GM12878 (cell line): ENCODE results near the gene RBM44. TPM values are rescaled to one million over a fixed set of nuclear protein-coding genes. Genes with fewer than 3 reads are reported as not detected.

Experiments
- ATAC-seq: fragments of 200-7000 bp; cut with Tn5 transposase; 3 replicates; pipeline ENCODE4 v1.9.1; 2020; ENCODE audit warnings: mild to moderate bottlenecking, moderate library complexity
- BruUV-seq: library from RNA; stranded (reverse); fragments of 400-500 nt; replicated peaks from 2 replicates; lab custom pipeline; 2021; lab: Mats Ljungman, UMichigan
- CTCF ChIA-PET: fragments of 300-600 bp; sonication (Branson Sonifier 250); formaldehyde crosslinking; extraction: SDS; loops from one replicate; lab custom pipeline; 2021; ENCODE audit warnings: inconsistent platforms; lab: Yijun Ruan, JAX
- POLR2A ChIA-PET: fragments of 350-600 bp; formaldehyde crosslinking; extraction: SDS; loops from one replicate; lab custom pipeline; 2021; ENCODE audit warnings: inconsistent platforms; lab: Charles Lee
- RAD21 ChIA-PET: fragments of 300-600 bp; sonication (Branson Sonifier 250); formaldehyde crosslinking; loops from one replicate; lab custom pipeline; 2023; ENCODE audit warnings: antibody characterized with exemption; ENCODE audit not compliant: unreplicated experiment; lab: Charles Lee
- SMC1A ChIA-PET: fragments of 300-600 bp; sonication (Branson Sonifier 250); formaldehyde crosslinking; loops from one replicate; lab custom pipeline; 2023; ENCODE audit not compliant: unreplicated experiment, uncharacterized antibody; lab: Charles Lee
- DNase-seq: peaks from one replicate; pipeline ENCODE4 v3.0.0-alpha.2; 2011; ENCODE audit warnings: low read depth, low spot score
- FAIRE-seq: peaks from 3 replicates; lab custom pipeline; 2011; peaks lifted over from hg19 to GRCh38; lab: Jason Lieb, UNC
- H2AFZ ChIP-seq: 2 replicates; pipeline ENCODE4 v1.6.0; 2011; ENCODE audit warnings: low read depth, low read length, control low read depth; ENCODE audit not compliant: control insufficient read depth
- H3K27ac ChIP-seq: 2 replicates; pipeline ENCODE4 v1.5.1; 2011; ENCODE audit warnings: control low read depth; ENCODE audit not compliant: control insufficient read depth, insufficient read depth
- H3K27me3 ChIP-seq, 2 experiments: replicated peaks in 1 of 2; 2 replicates each; pipeline versions ENCODE4 v1.6.0 to v1.6.1; 2011; ENCODE audit warnings: low read length in 1 of 2; ENCODE audit not compliant: control insufficient read depth in 2 of 2, insufficient read depth in 2 of 2
- H3K36me3 ChIP-seq, 2 experiments: 2 replicates each; pipeline ENCODE4 v1.5.1; 2011; ENCODE audit warnings: low read length in 1 of 2; ENCODE audit not compliant: control insufficient read depth in 2 of 2, insufficient read depth in 2 of 2
- H3K4me1 ChIP-seq: 2 replicates; pipeline ENCODE4 v1.6.1; 2011; ENCODE audit warnings: mild to moderate bottlenecking, low read length, moderate library complexity, mixed read lengths; ENCODE audit not compliant: control insufficient read depth, insufficient read depth
- H3K4me2 ChIP-seq: 2 replicates; pipeline ENCODE4 v1.6.0; 2011; ENCODE audit warnings: control low read depth; ENCODE audit not compliant: control insufficient read depth, insufficient read depth
- H3K4me3 ChIP-seq: fragments of 200-600 bp; sonication (generic); 2 replicates; pipeline ENCODE4 v1.5.1; 2016
- H3K79me2 ChIP-seq: 2 replicates; pipeline ENCODE4 v1.6.0; 2011; ENCODE audit warnings: low read length; ENCODE audit not compliant: control insufficient read depth, insufficient read depth
- H3K9ac ChIP-seq: 2 replicates; pipeline ENCODE4 v1.8.0; 2011; ENCODE audit warnings: low read length, control low read depth, mixed read lengths; ENCODE audit not compliant: control insufficient read depth, insufficient read depth
- H3K9me3 ChIP-seq: replicated peaks from 3 replicates; pipeline ENCODE4 v1.5.1; 2011; ENCODE audit warnings: mild to moderate bottlenecking, low read length; ENCODE audit not compliant: control insufficient read depth, insufficient read depth
- H4K20me1 ChIP-seq: 2 replicates; pipeline ENCODE4 v1.6.0; 2011; ENCODE audit not compliant: control insufficient read depth, insufficient read depth
- CBFB ChIP-seq: IDR thresholded peaks from 2 replicates; pipeline ENCODE4 v1.6.1; 2016; ENCODE audit warnings: antibody characterized with exemption, low read depth
- EGR1 ChIP-seq, 2 experiments: IDR thresholded peaks; 1 replicate in 1 of 2; 2 replicates in 1 of 2; pipeline ENCODE4 v1.6.1; 2011 to 2012; ENCODE audit warnings: low read depth in 2 of 2, low read length in 2 of 2, borderline replicate concordance in 1 of 2, mild to moderate bottlenecking in 1 of 2, moderate library complexity in 1 of 2
- EP300 ChIP-seq, 2 experiments: fragments of 150-350 bp in 1 of 2; IDR thresholded peaks; 2 replicates each; pipeline ENCODE4 v1.6.1; 2011 to 2012; ENCODE audit warnings: low read depth in 2 of 2, low read length in 2 of 2, borderline replicate concordance in 1 of 2, improper control_type of control experiment in 1 of 2, inconsistent platforms in 1 of 2; ENCODE audit not compliant: control insufficient read depth in 1 of 2
- KDM1A ChIP-seq: fragments of 200-600 bp; sonication (generic); IDR thresholded peaks from 2 replicates; pipeline ENCODE4 v1.6.1; 2016; ENCODE audit warnings: borderline replicate concordance
- NKRF ChIP-seq: fragments of 450-650 bp; conservative IDR thresholded peaks from 2 replicates; pipeline ENCODE4 v1.6.1; 2017; ENCODE audit warnings: mild to moderate bottlenecking, moderate library complexity
- PBX3 ChIP-seq: IDR thresholded peaks from 2 replicates; pipeline ENCODE4 v1.6.1; 2011; ENCODE audit warnings: mild to moderate bottlenecking, low read depth, low read length, moderate library complexity; ENCODE audit not compliant: insufficient replicate concordance
- SMAD1 ChIP-seq: fragments of 450-650 bp; IDR thresholded peaks from 2 replicates; pipeline ENCODE4 v1.6.1; 2018; ENCODE audit warnings: mild to moderate bottlenecking, low read depth; ENCODE audit not compliant: partially characterized antibody
- WRNIP1 ChIP-seq: IDR thresholded peaks from 2 replicates; pipeline ENCODE4 v1.6.1; 2011; ENCODE audit warnings: low read depth, low read length, improper control_type of control experiment, borderline replicate concordance
- ZBTB40 ChIP-seq: fragments of 450-650 bp; IDR thresholded peaks from 2 replicates; pipeline ENCODE4 v1.6.1; 2016; ENCODE audit warnings: mild to moderate bottlenecking, moderate library complexity, borderline replicate concordance
- WGBS: methylation state at CpG from one replicate; pipeline ENCODE4 v1.1.6; 2016; ENCODE audit warnings: low lambda C conversion rate; ENCODE audit not compliant: insufficient replicate concordance, insufficient coverage; ENCODE audit errors: missing lambda C conversion rate; 5-methylcytosine and 5-hydroxymethylcytosine counted together
- in situ Hi-C: fragments of 300-500 bp; cut with MboI; formaldehyde crosslinking; loops from 9 replicates; pipeline ENCODE4 v1.14.3; 2018; ENCODE audit warnings: mixed read lengths
- intact Hi-C: fragments of 100-400 bp; cut with micrococcal nuclease; formaldehyde crosslinking; loops from one replicate; pipeline ENCODE4 v1.14.2; 2022; ENCODE audit not compliant: unreplicated experiment
- polyA plus RNA-seq, 11 experiments: library from polyadenylated mRNA; depleted of rRNA in 4 of 11; unstranded in 6 of 11; stranded (reverse) in 5 of 11; fragments of >200 nt; fragmentation: Nextera tagmentation in 4 of 11; fragmentation: Illumina TruSeq in 1 of 11; extraction: Ambion mirVana in 4 of 11; extraction: Trizol in 1 of 11; gene quantifications; 1 replicate in 1 of 11; 2 replicates in 10 of 11; pipeline versions ENCODE4 v1.2.1 to v1.2.3, GENCODE V29; 2011 to 2016; ENCODE audit warnings: inconsistent platforms in 2 of 11, missing spikeins in 2 of 11, low read depth in 1 of 11
- total RNA-seq, 4 experiments: library from RNA; depleted of rRNA in 3 of 4; stranded (reverse); fragments of >200 nt in 3 of 4; fragmentation: Illumina TruSeq in 1 of 4; extraction: Trizol in 1 of 4; gene quantifications; 2 replicates each; pipeline versions ENCODE4 v1.2.1 to v1.2.3, GENCODE V29; 2013 to 2021

The RBM44 gene
- total and polyA plus RNA-seq, 10 of the 15 experiments (the other 5 are each of a cell fraction or from before 2014, with no cell fraction given) = 0.14 to 1.4 (median 0.62) TPM; not detected in 1

- BruUV-seq = no TSS peak
- ATAC-seq (no peak), FAIRE-seq (no peak)
- no peak overlapping the region for H3K4me3 ChIP-seq
- intact Hi-C loops = no loop called here
- no peak overlapping the region for H3K27ac ChIP-seq
- H3K27me3 ChIP-seq = no peaks in the 10 kb centered on the region
- H3K4me2 ChIP-seq = no peak overlapping the region
- CTCF ChIA-PET = no interaction called here
- TF ChIP-seq WRNIP1 (no peak), SMAD1 (no peak), ZBTB40 (no peak), EGR1 (IDR thresholded peaks at IDR 0.05; ENCODE audit: borderline replicate concordance in 1 of 2, low read depth in 2 of 2, low read length in 2 of 2) (no peak), EP300 (IDR thresholded peaks at IDR 0.05; ENCODE audit: borderline replicate concordance in 1 of 2, control insufficient read depth in 1 of 2, low read depth in 2 of 2, low read length in 2 of 2) (no peak), PBX3 (no peak), NKRF (no peak), KDM1A (no peak), CBFB (no peak)
- TF ChIP-seq, all 136 proteins: peak for 0
- ChIA-PET POLR2A (no interaction called here), RAD21 (no interaction called here), SMC1A (no interaction called here)
- no peaks in the 10 kb centered on the region for H4K20me1 ChIP-seq
- in situ Hi-C loops = no loop called here
- H3K9me3 ChIP-seq = no peaks in the 10 kb centered on the region
- no peak for DNase-seq
- WGBS = 75% methylated on average over 26 of the region's 26 CpGs
- no peaks in the 10 kb centered on the region for H3K79me2 ChIP-seq
- no peak overlapping the region for H3K9ac ChIP-seq
- H2AFZ ChIP-seq = no peak overlapping the region
- H3K4me1 ChIP-seq = no peaks in the 10 kb centered on the region
- no peaks in the 10 kb centered on the region for H3K36me3 ChIP-seq
These were observed 87.5 kb downstream of the RBM44 start for GRCh38 chr2:237885931-237886684.
